ENCODE data around the gene PFKFB4.

PFKFB4 gene

GRCh38 chr3:48473617-48473952, 83.0 kb downstream of the PFKFB4 start:
- no peak for TF ChIP-seq CTCF (IDR thresholded peaks at IDR 0.05; ENCODE audit: low read depth, low read length, missing control alignments)
- Histone ChIP-seq H3K27me3 (replicated peaks) (no peaks in the 10 kb centered on the region), H3K4me3 (ENCODE audit: low read depth, low read length) (no peak overlapping the region), H3K36me3 (replicated peaks) (peaks cover 10% of the 10 kb centered on the region), H3K27ac (no peak overlapping the region)
- in situ Hi-C loops (cut with HindIII; ENCODE audit: low pct_ligation_motif_present, low sequenced_read_pairs) = no loop called here
- no peak for DNase-seq

GRCh38 chr3:48472923-48473616, 83.5 kb downstream of the PFKFB4 start:
- in situ Hi-C loops (cut with HindIII; ENCODE audit: low pct_ligation_motif_present, low sequenced_read_pairs) = no loop called here
- Histone ChIP-seq H3K36me3 (replicated peaks) (peaks cover 15% of the 10 kb centered on the region), H3K4me3 (ENCODE audit: low read depth, low read length) (peak overlapping the region; percentile 90)

GRCh38 chr3:48472673-48472922, 84.0 kb downstream of the PFKFB4 start:
- Histone ChIP-seq H3K36me3 (replicated peaks) (peaks cover 20% of the 10 kb centered on the region), H3K27me3 (replicated peaks) (no peaks in the 10 kb centered on the region), H3K4me3 (ENCODE audit: low read depth, low read length) (peak overlapping the region; percentile 90), H3K27ac (peak overlapping the region; percentile 88)
- DNase-seq = no peak
- in situ Hi-C loops (cut with HindIII; ENCODE audit: low pct_ligation_motif_present, low sequenced_read_pairs) = no loop called here
- TF ChIP-seq CTCF (IDR thresholded peaks at IDR 0.05; ENCODE audit: low read depth, low read length, missing control alignments) = peak; percentile 25

More at GRCh38 chr3:48472923-48473616, 83.5 kb downstream of the PFKFB4 start:
- H3K27me3 ChIP-seq (replicated peaks) = no peaks in the 10 kb centered on the region
- peak; percentile 88 for DNase-seq
- H3K27ac ChIP-seq = peak overlapping the region; percentile 88
- TF ChIP-seq CTCF (IDR thresholded peaks at IDR 0.05; ENCODE audit: low read depth, low read length, missing control alignments) = peak; percentile 55

- Histone ChIP-seq H3K27me3 (replicated peaks) (no peaks in the 10 kb centered on the region), H3K4me3 (ENCODE audit: low read depth, low read length) (no peak overlapping the region), H3K36me3 (replicated peaks) (peaks cover 30% of the 10 kb centered on the region), H3K27ac (no peak overlapping the region)
- TF ChIP-seq CTCF (IDR thresholded peaks at IDR 0.05; ENCODE audit: low read depth, low read length, missing control alignments) = no peak
- in situ Hi-C loops (cut with HindIII; ENCODE audit: low pct_ligation_motif_present, low sequenced_read_pairs) = no loop called here
- no peak for DNase-seq
These were observed 86.3 kb downstream of the PFKFB4 start for GRCh38 chr3:48470286-48470685.

GRCh38 chr3:48469046-48469915, 87.3 kb downstream of the PFKFB4 start:
- in situ Hi-C loops (cut with HindIII; ENCODE audit: low pct_ligation_motif_present, low sequenced_read_pairs) = no loop called here
- H3K36me3 ChIP-seq (replicated peaks) = peaks cover 30% of the 10 kb centered on the region
- no peak for TF ChIP-seq CTCF (IDR thresholded peaks at IDR 0.05; ENCODE audit: low read depth, low read length, missing control alignments)
- H3K4me3 ChIP-seq (ENCODE audit: low read depth, low read length) = no peak overlapping the region
- H3K27ac ChIP-seq = no peak overlapping the region
- H3K27me3 ChIP-seq (replicated peaks) = no peaks in the 10 kb centered on the region
- no peak for DNase-seq

All from brain microvascular endothelial cell (primary cell).